Tibial artery (tissue), 4 donors: ENCODE measurements around the gene PPP2R5D.

Source experiments
- DNase-seq, 2 donors: peaks; one replicate each; pipeline ENCODE4 v3.0.0-alpha.2; 2019
- H3K27ac ChIP-seq, 2 donors: fragments of 200-600 bp; sonication (generic) in 1 of 2; 1 replicate in 1 of 2; 2 replicates in 1 of 2; pipeline ENCODE4 v1.5.1; 2018 to 2019; ENCODE audit warnings: mild to moderate bottlenecking in 1 of 2
- H3K27me3 ChIP-seq, 2 donors: fragments of 200-600 bp; sonication (generic) in 1 of 2; one replicate each; pipeline versions ENCODE4 v1.5.1 to v1.6.0; 2016 to 2019
- H3K36me3 ChIP-seq, 3 donors: fragments of 200-600 bp; sonication (generic) in 2 of 3; one replicate each; pipeline ENCODE4 v1.5.1; 2016 to 2019; ENCODE audit warnings: mild to moderate bottlenecking in 2 of 3
- H3K4me1 ChIP-seq, 4 donors: fragments of 200-600 bp; sonication (generic) in 2 of 4; 1 replicate in 3 of 4; 2 replicates in 1 of 4; pipeline ENCODE4 v1.5.1; 2016 to 2019
- H3K4me3 ChIP-seq, 2 donors: fragments of 200-600 bp; sonication (generic) in 1 of 2; 1 replicate in 1 of 2; 2 replicates in 1 of 2; pipeline ENCODE4 v1.5.1; 2018 to 2019; ENCODE audit warnings: mild to moderate bottlenecking in 2 of 2
- H3K9me3 ChIP-seq, 3 donors: fragments of 200-600 bp; sonication (generic) in 1 of 3; one replicate each; pipeline ENCODE4 v1.5.1; 2016 to 2019
- CTCF ChIP-seq, 2 experiments: fragments of 200-600 bp in 1 of 2; fragments of 450-650 bp in 1 of 2; IDR thresholded peaks; one replicate each; pipeline ENCODE4 v1.5.1; 2017 to 2019; ENCODE audit warnings: antibody characterized with exemption in 2 of 2, mild to moderate bottlenecking in 1 of 2, moderate library complexity in 1 of 2
- intact Hi-C: fragments of 100-400 bp; cut with DNase I; formaldehyde crosslinking; loops from one replicate; pipeline ENCODE4 v1.15.0; 2023; ENCODE audit warnings: low total_unique reads

The PPP2R5D gene

GRCh38 chr6:42978839-42979522 is 5.4 kb upstream of the PPP2R5D start, which contains the start of gene PEX6:
PEX6 (minus strand) TSS chr6:42979181; CDS start chr6:42979150, 31 bp downstream.
- peak within 1 kb of the TSS; percentile 82 to 91 for H3K4me3 ChIP-seq
- H3K27ac ChIP-seq: peak within 1 kb of the TSS; percentile 86 to 87
- peaks cover 0 to 3% (median 0%) of the 10 kb centered on the region in 3 donors for H3K36me3 ChIP-seq
- no peaks in the 10 kb centered on the region for H3K27me3 ChIP-seq
- H3K4me1 ChIP-seq: peaks cover 0 to 49% (median 28%) of the 10 kb centered on the region in 4 donors
- no peak for TF ChIP-seq CTCF (IDR thresholded peaks at IDR 0.05)
- intact Hi-C loops: loop anchor here (10.0 kb wide), 1 partner anchor 74 kb away; no protein-coding TSS in a partner anchor
- peak; percentile 81 to 94 for DNase-seq
- no peaks in the 10 kb centered on the region for H3K9me3 ChIP-seq

GRCh38 chr6:42979523-42980177 is 4.7 kb upstream of the PPP2R5D start:
- no peaks in the 10 kb centered on the region for H3K27me3 ChIP-seq
- DNase-seq: no peak
- peak overlapping the region; percentile 86 to 87 for H3K27ac ChIP-seq
- no peak for TF ChIP-seq CTCF (IDR thresholded peaks at IDR 0.05)
- peak overlapping the region; percentile 82 to 91 for H3K4me3 ChIP-seq
- peaks cover 0 to 49% (median 28%) of the 10 kb centered on the region in 4 donors for H3K4me1 ChIP-seq
- no peaks in the 10 kb centered on the region for H3K36me3 ChIP-seq
- intact Hi-C loops: loop anchor here (10.0 kb wide), 1 partner anchor 75 kb away; no protein-coding TSS in a partner anchor
- no peaks in the 10 kb centered on the region for H3K9me3 ChIP-seq

- no peaks in the 10 kb centered on the region for H3K9me3 ChIP-seq
- TF ChIP-seq CTCF (IDR thresholded peaks at IDR 0.05): no peak
Observed at GRCh38 chr6:42981836-42982235, 2.5 kb upstream of the PPP2R5D start.

GRCh38 chr6:42984924-42985475 is 630 bp downstream of the PPP2R5D start:
- intact Hi-C loops: no loop called here
- no peaks in the 10 kb centered on the region for H3K9me3 ChIP-seq
- TF ChIP-seq CTCF (IDR thresholded peaks at IDR 0.05): no peak
- H3K36me3 ChIP-seq: peaks cover 6 to 10% (median 9%) of the 10 kb centered on the region in 3 donors
- H3K27me3 ChIP-seq: no peaks in the 10 kb centered on the region
- H3K27ac ChIP-seq: peak overlapping the region; percentile 80 to 94
- peaks cover 0 to 58% (median 48%) of the 10 kb centered on the region in 4 donors for H3K4me1 ChIP-seq
- peak overlapping the region; percentile 61 to 93 for H3K4me3 ChIP-seq
- no peak for DNase-seq

More at GRCh38 chr6:42981836-42982235, 2.5 kb upstream of the PPP2R5D start:
- H3K36me3 ChIP-seq: no peaks in the 10 kb centered on the region
- H3K4me1 ChIP-seq: peaks cover 0 to 58% (median 44%) of the 10 kb centered on the region in 4 donors
- DNase-seq: no peak
- H3K27me3 ChIP-seq: no peaks in the 10 kb centered on the region
- no peak overlapping the region for H3K4me3 ChIP-seq
- intact Hi-C loops: no loop called here
- no peak overlapping the region for H3K27ac ChIP-seq

GRCh38 chr6:42987533-42988451 is 3.4 kb downstream of the PPP2R5D start:
- no peak for TF ChIP-seq CTCF (IDR thresholded peaks at IDR 0.05)
- Histone ChIP-seq H3K4me3 (no peak overlapping the region), H3K27ac (no peak overlapping the region), H3K9me3 (no peaks in the 10 kb centered on the region), H3K4me1 (peaks cover 0 to 55% (median 45%) of the 10 kb centered on the region in 4 donors), H3K36me3 (peaks cover 9 to 30% (median 22%) of the 10 kb centered on the region in 3 donors), H3K27me3 (no peaks in the 10 kb centered on the region)
- intact Hi-C loops: no loop called here
- DNase-seq: no peak
